NCI-H526 treated with DMSO at 0.1 percent for 48 hours (cell line): ENCODE results near the gene LPA.
"Not testable (repeated sequence)": the region's sequence is repeated elsewhere in the genome, so short reads cannot be mapped to it uniquely, and the experiment has no call there.

Experiments
- DNase-seq: peaks from one replicate; lab custom pipeline; 2025; lab: John Stamatoyannopoulos, UW

The LPA gene, protein sequence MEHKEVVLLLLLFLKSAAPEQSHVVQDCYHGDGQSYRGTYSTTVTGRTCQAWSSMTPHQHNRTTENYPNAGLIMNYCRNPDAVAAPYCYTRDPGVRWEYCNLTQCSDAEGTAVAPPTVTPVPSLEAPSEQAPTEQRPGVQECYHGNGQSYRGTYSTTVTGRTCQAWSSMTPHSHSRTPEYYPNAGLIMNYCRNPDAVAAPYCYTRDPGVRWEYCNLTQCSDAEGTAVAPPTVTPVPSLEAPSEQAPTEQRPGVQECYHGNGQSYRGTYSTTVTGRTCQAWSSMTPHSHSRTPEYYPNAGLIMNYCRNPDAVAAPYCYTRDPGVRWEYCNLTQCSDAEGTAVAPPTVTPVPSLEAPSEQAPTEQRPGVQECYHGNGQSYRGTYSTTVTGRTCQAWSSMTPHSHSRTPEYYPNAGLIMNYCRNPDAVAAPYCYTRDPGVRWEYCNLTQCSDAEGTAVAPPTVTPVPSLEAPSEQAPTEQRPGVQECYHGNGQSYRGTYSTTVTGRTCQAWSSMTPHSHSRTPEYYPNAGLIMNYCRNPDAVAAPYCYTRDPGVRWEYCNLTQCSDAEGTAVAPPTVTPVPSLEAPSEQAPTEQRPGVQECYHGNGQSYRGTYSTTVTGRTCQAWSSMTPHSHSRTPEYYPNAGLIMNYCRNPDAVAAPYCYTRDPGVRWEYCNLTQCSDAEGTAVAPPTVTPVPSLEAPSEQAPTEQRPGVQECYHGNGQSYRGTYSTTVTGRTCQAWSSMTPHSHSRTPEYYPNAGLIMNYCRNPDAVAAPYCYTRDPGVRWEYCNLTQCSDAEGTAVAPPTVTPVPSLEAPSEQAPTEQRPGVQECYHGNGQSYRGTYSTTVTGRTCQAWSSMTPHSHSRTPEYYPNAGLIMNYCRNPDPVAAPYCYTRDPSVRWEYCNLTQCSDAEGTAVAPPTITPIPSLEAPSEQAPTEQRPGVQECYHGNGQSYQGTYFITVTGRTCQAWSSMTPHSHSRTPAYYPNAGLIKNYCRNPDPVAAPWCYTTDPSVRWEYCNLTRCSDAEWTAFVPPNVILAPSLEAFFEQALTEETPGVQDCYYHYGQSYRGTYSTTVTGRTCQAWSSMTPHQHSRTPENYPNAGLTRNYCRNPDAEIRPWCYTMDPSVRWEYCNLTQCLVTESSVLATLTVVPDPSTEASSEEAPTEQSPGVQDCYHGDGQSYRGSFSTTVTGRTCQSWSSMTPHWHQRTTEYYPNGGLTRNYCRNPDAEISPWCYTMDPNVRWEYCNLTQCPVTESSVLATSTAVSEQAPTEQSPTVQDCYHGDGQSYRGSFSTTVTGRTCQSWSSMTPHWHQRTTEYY (N-terminal part only)

DNA sequence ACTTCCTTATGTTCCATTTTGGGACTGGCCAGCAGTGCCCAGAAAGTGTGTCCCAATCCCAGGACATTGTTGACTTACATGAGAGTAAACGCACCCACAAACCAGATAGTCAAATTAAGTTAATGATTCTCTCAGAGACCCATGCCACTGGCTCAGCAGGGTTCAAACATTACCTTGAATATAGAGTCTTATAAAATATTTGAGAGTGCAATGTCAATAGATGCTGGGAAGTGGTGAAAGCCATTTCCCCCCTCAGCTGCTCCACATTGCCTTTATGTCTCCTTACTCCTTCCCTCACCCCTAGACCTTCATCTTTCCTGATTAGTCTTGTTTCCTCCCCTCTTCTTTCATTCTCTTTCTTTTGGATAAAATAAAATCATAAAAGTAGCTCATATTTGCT lies at the start of gene LPA:
TSS of gene LPA (minus strand) at position 78 of the 400 bp plus-strand sequence. CDS start at position 17, 61 bp downstream.
- DNase-seq, result not testable (repeated sequence)

DNA sequence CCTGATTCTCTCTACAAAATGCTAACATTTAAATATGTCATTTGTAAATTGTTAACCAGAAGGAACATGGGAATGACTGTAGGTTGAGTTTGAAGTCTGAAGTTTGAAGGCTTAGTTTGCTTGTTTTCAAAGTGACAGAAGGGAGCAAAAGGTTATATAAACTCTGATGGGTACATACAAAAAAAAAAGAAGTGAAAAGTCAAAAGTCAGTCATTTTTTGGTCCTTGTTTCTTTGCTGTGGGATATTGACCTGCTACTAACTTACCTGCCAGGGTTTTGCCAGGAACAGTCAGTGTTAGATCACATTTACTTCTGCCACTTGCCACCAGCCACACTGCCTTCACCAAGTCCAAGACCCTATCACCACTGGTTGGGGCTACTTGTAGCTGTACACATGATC lies 44.9 kb upstream of the LPA start:
- DNase-seq, result not testable (repeated sequence)

- DNase-seq, result not testable (repeated sequence)
These were observed 40.6 kb upstream of the LPA start for GRCh38 chr6:160704688-160705087.

- DNase-seq, result not testable (repeated sequence)
These were observed 38.0 kb upstream of the LPA start, which contains the start of gene PLG for GRCh38 chr6:160701918-160702680. Gene PLG, plus strand, starts transcription at chr6:160702244. Its CDS starts 61 bp downstream, at chr6:160702305.

- no peak for DNase-seq
These were observed 33.8 kb upstream of the LPA start for GRCh38 chr6:160697826-160698225.

- DNase-seq, result not testable (repeated sequence)
These were observed 32.8 kb upstream of the LPA start for GRCh38 chr6:160696884-160697283.

- DNase-seq, result not testable (repeated sequence)
These were observed 31.5 kb upstream of the LPA start for GRCh38 chr6:160695622-160696021.

GRCh38 chr6:160695025-160695424 lies 30.9 kb upstream of the LPA start:
- DNase-seq, result not testable (repeated sequence)

GRCh38 chr6:160692369-160692959 lies 28.4 kb upstream of the LPA start:
- DNase-seq, result no peak

DNA sequence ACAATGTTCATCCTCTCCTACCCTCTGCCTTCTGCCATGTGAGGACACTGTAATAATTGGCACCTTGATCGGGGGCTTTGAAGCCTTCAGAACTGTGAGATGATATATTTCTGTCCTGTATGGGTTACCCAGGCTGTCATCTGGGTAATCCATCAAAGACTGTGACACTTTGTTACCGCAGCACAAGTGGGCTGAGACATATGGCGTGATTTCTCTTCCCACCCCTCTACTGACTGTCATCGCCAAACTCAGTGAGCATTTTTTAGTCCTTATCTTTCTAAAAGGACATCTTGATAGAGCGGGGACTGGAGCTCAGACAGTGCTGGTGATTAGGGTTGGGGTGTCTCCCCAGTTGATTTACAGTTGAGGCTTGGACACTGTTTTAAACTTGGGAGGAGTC lies 27.5 kb upstream of the LPA start:
- no peak for DNase-seq

- no peak for DNase-seq
These were observed 26.4 kb upstream of the LPA start for GRCh38 chr6:160690458-160690857.

GRCh38 chr6:160685762-160686450 lies 21.8 kb upstream of the LPA start:
- DNase-seq, result no peak

DNA sequence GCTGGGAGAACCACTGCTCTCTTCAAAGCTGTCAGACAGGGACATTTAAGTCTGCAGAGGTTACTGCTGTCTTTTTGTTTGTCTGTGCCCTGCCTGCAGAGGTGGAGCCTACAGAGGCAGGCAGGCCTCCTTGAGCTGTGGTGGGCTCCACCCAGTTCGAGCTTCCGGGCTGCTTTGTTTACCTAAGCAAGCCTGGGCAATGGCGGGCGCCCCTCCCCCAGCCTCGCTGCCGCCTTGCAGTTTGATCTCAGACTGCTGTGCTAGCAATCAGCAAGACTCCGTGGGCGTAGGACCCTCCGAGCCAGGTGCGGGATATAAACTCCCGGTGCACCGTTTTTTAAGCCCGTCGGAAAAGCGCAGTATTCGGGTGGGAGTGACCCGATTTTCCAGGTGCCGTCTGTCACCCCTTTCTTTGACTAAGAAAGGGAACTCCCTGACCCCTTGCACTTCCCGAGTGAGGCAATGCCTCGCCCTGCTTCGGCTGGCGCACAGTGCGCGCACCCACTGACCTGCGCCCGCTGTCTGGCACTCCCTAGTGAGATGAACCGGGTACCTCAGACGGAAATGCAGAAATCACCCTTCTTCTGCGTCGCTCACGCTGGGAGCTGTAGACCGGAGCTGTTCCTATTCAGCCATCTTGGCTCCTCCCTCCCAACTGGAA lies 21.2 kb upstream of the LPA start:
- DNase-seq, result not testable (repeated sequence)

- DNase-seq, result no peak
These were observed 15.3 kb upstream of the LPA start for GRCh38 chr6:160679402-160679769.

DNA sequence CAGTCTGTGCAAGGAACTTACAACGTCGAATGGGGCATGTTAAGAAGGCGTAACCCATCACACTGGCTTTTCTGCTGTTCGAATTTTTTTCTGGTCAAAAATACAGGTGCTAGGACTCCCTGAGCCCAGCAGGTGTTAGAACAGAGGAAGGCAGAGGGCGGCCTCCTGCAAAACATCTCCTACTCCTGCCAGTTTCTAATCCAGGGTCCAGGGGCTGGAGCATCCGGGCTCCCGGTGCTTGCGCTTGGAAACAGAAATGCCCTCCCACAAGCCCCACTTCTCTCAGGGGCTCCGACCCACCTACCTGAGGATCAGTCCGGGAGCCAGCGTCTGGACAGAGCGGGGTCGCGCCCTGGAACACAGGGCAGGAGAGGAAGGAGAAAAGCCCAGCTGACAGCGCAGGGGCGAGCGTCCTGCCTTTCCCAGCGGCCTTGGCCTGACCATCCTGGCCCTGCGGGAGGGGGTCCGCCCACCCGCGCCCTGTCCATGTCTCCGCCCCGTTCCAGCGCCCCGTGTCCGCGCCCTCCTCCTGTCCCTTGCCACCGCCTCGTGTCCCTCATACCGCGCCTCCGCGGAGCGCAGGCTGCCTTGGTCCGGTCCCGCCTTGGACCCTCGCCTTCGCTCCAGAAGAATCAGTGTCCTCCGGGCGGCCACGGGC lies 14.8 kb upstream of the LPA start:
- no peak for DNase-seq

- DNase-seq, result no peak
These were observed 14.2 kb upstream of the LPA start for GRCh38 chr6:160678230-160678629.

DNA sequence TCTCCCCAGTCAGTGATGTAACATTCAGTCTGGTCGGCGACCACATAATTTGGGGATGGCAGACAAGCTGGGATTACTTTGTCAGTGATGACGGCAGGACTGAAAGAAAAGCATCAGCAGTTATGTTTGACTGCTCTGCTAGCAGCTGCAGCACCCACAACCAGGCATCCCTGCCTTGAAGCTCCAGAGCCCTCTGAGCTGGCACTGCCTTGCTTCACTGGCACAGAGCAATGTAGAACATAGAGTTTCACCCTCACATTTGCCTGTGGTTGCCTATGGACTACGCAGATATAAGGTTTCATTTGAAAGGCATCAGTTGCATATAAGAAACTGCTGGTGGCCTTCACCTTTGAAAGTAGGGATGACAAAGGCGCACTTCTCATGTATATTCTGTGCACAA lies 12.3 kb upstream of the LPA start:
- DNase-seq, result not testable (repeated sequence)

DNA sequence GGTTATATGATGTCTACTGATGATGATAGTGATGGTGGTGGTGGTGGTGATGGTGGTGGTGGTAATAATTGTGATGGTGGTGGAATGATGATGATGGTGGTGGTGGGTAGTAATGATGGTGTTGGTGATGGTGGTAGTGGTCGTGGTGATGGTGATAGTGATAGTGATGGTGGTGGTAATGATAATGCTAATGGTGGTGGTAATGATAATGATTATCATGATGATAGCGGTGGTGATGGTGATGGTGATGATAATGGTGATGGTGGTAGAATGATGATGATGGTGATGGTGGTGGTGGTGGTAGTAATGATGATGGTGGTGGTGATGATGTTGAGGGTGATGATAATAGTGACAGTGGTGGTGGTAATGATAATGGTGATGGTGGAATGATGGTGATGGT lies 4.5 kb upstream of the LPA start:
- DNase-seq, result no peak
